GM23338 (cell line): ENCODE measurements around the gene OR1N2. TPM values are rescaled to one million over a fixed set of nuclear protein-coding genes. Genes with fewer than 3 reads are reported as not detected.
"Not testable (repeated sequence)": the region's sequence is repeated elsewhere in the genome, so short reads cannot be mapped to it uniquely, and the experiment has no call there.

ENCODE experiments used
- ATAC-seq: fragments of 200-7000 bp; cut with Tn5 transposase; 3 replicates; pipeline ENCODE4 v1.9.1; 2020
- DNase-seq: peaks from one replicate; pipeline ENCODE4 v3.0.0-alpha.2; 2015; ENCODE audit warnings: low spot score
- H2AFZ ChIP-seq: fragments of 200-600 bp; sonication (generic); 2 replicates; pipeline ENCODE4 v1.8.0; 2016; ENCODE audit warnings: antibody characterized with exemption, mild to moderate bottlenecking, moderate library complexity
- H3F3A ChIP-seq: fragments of 200-600 bp; sonication (generic); replicated peaks from 2 replicates; pipeline ENCODE4 v1.8.0; 2017; ENCODE audit warnings: antibody characterized with exemption, mixed run types, low read depth
- H3K27ac ChIP-seq: fragments of 200-600 bp; sonication (generic); 2 replicates; pipeline ENCODE4 v1.6.1; 2016; ENCODE audit warnings: low read depth
- H3K27me3 ChIP-seq: fragments of 200-600 bp; sonication (generic); 2 replicates; pipeline ENCODE4 v1.8.0; 2016; ENCODE audit warnings: mild to moderate bottlenecking, mixed run types, moderate library complexity; ENCODE audit not compliant: insufficient read depth
- H3K36me3 ChIP-seq: fragments of 200-600 bp; sonication (generic); 2 replicates; pipeline ENCODE4 v1.8.0; 2016; ENCODE audit warnings: mild to moderate bottlenecking; ENCODE audit not compliant: insufficient read depth
- H3K4me1 ChIP-seq: fragments of 200-600 bp; sonication (generic); 2 replicates; pipeline ENCODE4 v1.8.0; 2016; ENCODE audit warnings: mild to moderate bottlenecking, moderate library complexity; ENCODE audit not compliant: insufficient read depth
- H3K4me2 ChIP-seq: fragments of 200-600 bp; sonication (generic); 2 replicates; pipeline ENCODE4 v1.7.1; 2017; ENCODE audit warnings: mixed run types
- H3K4me3 ChIP-seq: fragments of 200-600 bp; sonication (generic); 2 replicates; pipeline ENCODE4 v1.6.1; 2016; ENCODE audit warnings: mixed run types
- H3K79me2 ChIP-seq: fragments of 200-600 bp; sonication (generic); replicated peaks from 2 replicates; pipeline ENCODE4 v1.8.0; 2017; ENCODE audit warnings: mild to moderate bottlenecking; ENCODE audit not compliant: insufficient read depth
- H3K9me2 ChIP-seq: fragments of 200-600 bp; sonication (generic); 2 replicates; pipeline ENCODE4 v1.8.0; 2017; ENCODE audit not compliant: insufficient read depth
- H4K20me1 ChIP-seq: fragments of 200-600 bp; sonication (generic); replicated peaks from 2 replicates; pipeline ENCODE4 v1.8.0; 2017; ENCODE audit warnings: mild to moderate bottlenecking; ENCODE audit not compliant: insufficient read depth
- H3K27ac Mint-ChIP-seq: 2 replicates; pipeline ENCODE4 v1.8.0; 2020; ENCODE audit warnings: inconsistent platforms, mild to moderate bottlenecking, moderate library complexity, mixed read lengths
- H3K27me3 Mint-ChIP-seq: 3 replicates; pipeline ENCODE4 v1.8.0; 2022; ENCODE audit warnings: low read depth, mild to moderate bottlenecking, moderate library complexity, mixed read lengths, inconsistent platforms; ENCODE audit not compliant: insufficient read depth, poor library complexity
- H3K36me3 Mint-ChIP-seq: 3 replicates; pipeline ENCODE4 v1.8.0; 2021; ENCODE audit warnings: low read depth, mild to moderate bottlenecking, inconsistent platforms, moderate library complexity, mixed read lengths
- H3K4me1 Mint-ChIP-seq: 3 replicates; pipeline ENCODE4 v1.8.0; 2020; ENCODE audit warnings: mild to moderate bottlenecking, inconsistent platforms, mixed read lengths
- H3K4me3 Mint-ChIP-seq: 3 replicates; pipeline ENCODE4 v1.8.0; 2021; ENCODE audit warnings: moderate library complexity, mild to moderate bottlenecking, inconsistent platforms, mixed read lengths
- H3K9me3 Mint-ChIP-seq: 3 replicates; pipeline ENCODE4 v1.8.0; 2020; ENCODE audit warnings: moderate library complexity, mild to moderate bottlenecking, inconsistent platforms, mixed read lengths
- EZH2 ChIP-seq: fragments of 200-600 bp; sonication (generic); IDR thresholded peaks from one replicate; pipeline ENCODE4 v1.8.0; 2017; ENCODE audit warnings: antibody characterized with exemption, mild to moderate bottlenecking, low read depth; ENCODE audit not compliant: unreplicated experiment
- EZH2phosphoT487 ChIP-seq: fragments of 200-600 bp; sonication (generic); IDR thresholded peaks from one replicate; pipeline ENCODE4 v1.8.1; 2018; ENCODE audit warnings: antibody characterized with exemption; ENCODE audit not compliant: unreplicated experiment
- JUNB ChIP-seq: IDR thresholded peaks from one replicate; pipeline ENCODE4 v1.6.1; 2016; ENCODE audit warnings: antibody characterized with exemption; ENCODE audit not compliant: unreplicated experiment
- NANOG ChIP-seq: IDR thresholded peaks from 2 replicates; pipeline ENCODE4 v1.6.1; 2016; ENCODE audit warnings: antibody characterized with exemption, borderline replicate concordance
- ZNF114 ChIP-seq: fragments of 250-450 bp; sonication (Bioruptor Pico); IDR thresholded peaks from 2 replicates; pipeline ENCODE4 v1.5.0; 2020; ENCODE audit warnings: mild to moderate bottlenecking, moderate library complexity
- ZNF331 ChIP-seq: fragments of 250-450 bp; sonication (Bioruptor Pico); IDR thresholded peaks from 2 replicates; pipeline ENCODE4 v1.5.0; 2020; ENCODE audit warnings: low read depth, mild to moderate bottlenecking, moderate library complexity
- polyA plus RNA-seq: library from polyadenylated mRNA; unstranded; fragments of >200 nt; fragmentation: Nextera tagmentation; extraction: Ambion mirVana; gene quantifications from 2 replicates; pipeline ENCODE4 v1.2.1, GENCODE V29; 2016
- total RNA-seq: library from RNA; depleted of rRNA; stranded (reverse); fragments of >200 nt; shearing (Covaris generic); gene quantifications from 2 replicates; pipeline ENCODE4 v1.2.3, GENCODE V29; 2014
- TF ChIP-seq, protein P1 (sequence below): IDR thresholded peaks from one replicate; pipeline ENCODE4 v1.6.1; 2018; ENCODE audit warnings: antibody characterized with exemption; ENCODE audit not compliant: unreplicated experiment
- TF ChIP-seq, protein P2 (sequence below): fragments of 250-450 bp; sonication (Bioruptor Pico); IDR thresholded peaks from 2 replicates; pipeline ENCODE4 v1.5.0; 2020; ENCODE audit warnings: mild to moderate bottlenecking, moderate library complexity

Gene OR1N2
- total and polyA plus RNA-seq, 2 experiments from 2014 or later: not detected

DNA sequence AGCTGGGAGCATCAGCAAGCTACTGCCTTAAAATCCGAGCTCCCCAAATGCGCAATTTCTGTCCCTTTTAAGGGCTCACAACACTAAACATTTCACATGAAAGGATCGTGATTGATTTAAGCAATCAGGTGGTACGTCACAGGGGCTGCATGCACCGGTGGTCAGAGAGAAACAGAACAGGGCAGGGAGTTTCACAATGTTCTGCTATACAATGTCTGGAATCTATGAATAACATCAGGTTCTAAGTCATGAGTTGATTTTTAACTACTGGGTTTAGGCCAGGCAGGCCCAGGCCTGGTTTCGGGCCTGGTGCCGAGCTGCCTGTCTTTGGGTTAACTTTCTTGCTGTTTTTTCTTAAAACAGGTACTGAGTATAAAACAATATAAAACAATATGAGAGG, 15.8 kb upstream of the OR1N2 start:
- DNase-seq, H3F3A ChIP-seq, H3K79me2 ChIP-seq, H3K4me3 Mint-ChIP-seq, H3K4me3 ChIP-seq, H3K27me3 ChIP-seq, H3K27ac ChIP-seq, H3K4me2 ChIP-seq, H4K20me1 ChIP-seq, H3K9me2 ChIP-seq, H3K4me1 ChIP-seq, H2AFZ ChIP-seq, H3K36me3 ChIP-seq, H3K4me1 Mint-ChIP-seq, H3K27ac Mint-ChIP-seq, ATAC-seq: not testable (repeated sequence)
- H3K27me3 Mint-ChIP-seq: peaks cover 11% of the 10 kb centered on the region
- H3K36me3 Mint-ChIP-seq: peaks cover 22% of the 10 kb centered on the region
- peaks cover 88% of the 10 kb centered on the region for H3K9me3 Mint-ChIP-seq

DNA sequence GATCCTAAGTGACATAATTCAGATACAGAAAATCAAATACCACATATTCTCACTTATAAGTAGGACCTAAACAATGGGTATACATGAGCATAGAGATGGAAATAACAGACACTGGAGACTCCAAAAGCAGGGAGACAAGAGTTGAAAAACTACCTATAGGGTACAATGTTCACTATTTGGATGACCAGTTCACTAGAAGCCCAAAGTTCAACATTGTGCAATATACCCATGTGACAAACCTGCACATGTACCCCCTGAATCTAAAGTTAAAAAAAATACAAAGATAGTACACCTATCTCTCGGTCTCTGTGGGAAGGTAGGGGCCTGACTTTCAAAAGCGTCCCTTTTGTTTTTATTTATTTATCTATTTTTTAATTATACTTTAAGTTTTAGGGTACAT, 14.2 kb upstream of the OR1N2 start:
- Mint-ChIP-seq H3K36me3 (peaks cover 22% of the 10 kb centered on the region), H3K4me1 (no peaks in the 10 kb centered on the region), H3K27me3 (peaks cover 9% of the 10 kb centered on the region), H3K27ac (no peak overlapping the region), H3K4me3 (no peak overlapping the region), H3K9me3 (peaks cover 87% of the 10 kb centered on the region)
- Histone ChIP-seq H2AFZ (no peak overlapping the region), H3K27ac (no peak overlapping the region), H3F3A (no peaks in the 10 kb centered on the region), H3K9me2 (no peaks in the 10 kb centered on the region), H3K27me3 (no peaks in the 10 kb centered on the region), H4K20me1 (no peaks in the 10 kb centered on the region), H3K4me3 (no peak overlapping the region), H3K36me3 (no peaks in the 10 kb centered on the region), H3K4me1 (no peaks in the 10 kb centered on the region), H3K79me2 (no peaks in the 10 kb centered on the region), H3K4me2 (no peak overlapping the region)
- no peak for DNase-seq
- TF ChIP-seq ZNF331 (CRISPR knock-in tag) (no peak), EZH2phosphoT487 (no peak), ZNF114 (no peak)
- ATAC-seq: no peak

DNA sequence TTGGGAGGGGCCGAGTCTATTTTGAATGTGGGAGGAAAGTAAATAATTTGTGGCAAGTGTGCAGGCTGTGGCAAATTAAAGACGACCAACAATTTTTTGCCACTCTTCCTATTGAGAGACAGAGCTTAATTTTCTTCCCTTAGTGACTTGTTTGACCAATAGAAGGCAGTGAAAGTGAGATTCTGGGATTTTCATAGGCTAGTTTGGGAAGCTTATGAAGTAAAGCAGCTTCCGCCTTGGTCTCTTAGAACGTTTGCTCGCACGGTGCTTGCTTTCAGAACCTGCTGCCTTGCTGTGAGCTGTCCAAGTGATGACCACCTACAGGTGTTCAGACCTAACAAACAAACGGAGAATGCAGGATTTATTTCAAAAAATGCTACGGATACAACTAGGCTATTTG, 6.7 kb upstream of the OR1N2 start:
- H3K79me2 ChIP-seq: no peaks in the 10 kb centered on the region
- no peaks in the 10 kb centered on the region for H3F3A ChIP-seq
- H3K9me3 Mint-ChIP-seq: peaks cover 74% of the 10 kb centered on the region
- no peak overlapping the region for H3K27ac ChIP-seq
- no peaks in the 10 kb centered on the region; the same call in 2 of the 3 replicates for H3K36me3 Mint-ChIP-seq
- no peak overlapping the region for H3K4me3 ChIP-seq
- H3K27ac Mint-ChIP-seq: no peak overlapping the region
- no peaks in the 10 kb centered on the region for H3K27me3 Mint-ChIP-seq
- no peaks in the 10 kb centered on the region; the same call in 1 of the 2 replicates for H3K9me2 ChIP-seq
- no peak for ATAC-seq
- no peak overlapping the region for H2AFZ ChIP-seq
- no peaks in the 10 kb centered on the region for H4K20me1 ChIP-seq
- H3K4me3 Mint-ChIP-seq: no peak overlapping the region
- DNase-seq: no peak
- H3K4me1 ChIP-seq: no peaks in the 10 kb centered on the region
- no peaks in the 10 kb centered on the region for H3K27me3 ChIP-seq
- no peaks in the 10 kb centered on the region for H3K36me3 ChIP-seq
- no peak overlapping the region for H3K4me2 ChIP-seq
- H3K4me1 Mint-ChIP-seq: no peaks in the 10 kb centered on the region
- TF ChIP-seq, protein P1, sequence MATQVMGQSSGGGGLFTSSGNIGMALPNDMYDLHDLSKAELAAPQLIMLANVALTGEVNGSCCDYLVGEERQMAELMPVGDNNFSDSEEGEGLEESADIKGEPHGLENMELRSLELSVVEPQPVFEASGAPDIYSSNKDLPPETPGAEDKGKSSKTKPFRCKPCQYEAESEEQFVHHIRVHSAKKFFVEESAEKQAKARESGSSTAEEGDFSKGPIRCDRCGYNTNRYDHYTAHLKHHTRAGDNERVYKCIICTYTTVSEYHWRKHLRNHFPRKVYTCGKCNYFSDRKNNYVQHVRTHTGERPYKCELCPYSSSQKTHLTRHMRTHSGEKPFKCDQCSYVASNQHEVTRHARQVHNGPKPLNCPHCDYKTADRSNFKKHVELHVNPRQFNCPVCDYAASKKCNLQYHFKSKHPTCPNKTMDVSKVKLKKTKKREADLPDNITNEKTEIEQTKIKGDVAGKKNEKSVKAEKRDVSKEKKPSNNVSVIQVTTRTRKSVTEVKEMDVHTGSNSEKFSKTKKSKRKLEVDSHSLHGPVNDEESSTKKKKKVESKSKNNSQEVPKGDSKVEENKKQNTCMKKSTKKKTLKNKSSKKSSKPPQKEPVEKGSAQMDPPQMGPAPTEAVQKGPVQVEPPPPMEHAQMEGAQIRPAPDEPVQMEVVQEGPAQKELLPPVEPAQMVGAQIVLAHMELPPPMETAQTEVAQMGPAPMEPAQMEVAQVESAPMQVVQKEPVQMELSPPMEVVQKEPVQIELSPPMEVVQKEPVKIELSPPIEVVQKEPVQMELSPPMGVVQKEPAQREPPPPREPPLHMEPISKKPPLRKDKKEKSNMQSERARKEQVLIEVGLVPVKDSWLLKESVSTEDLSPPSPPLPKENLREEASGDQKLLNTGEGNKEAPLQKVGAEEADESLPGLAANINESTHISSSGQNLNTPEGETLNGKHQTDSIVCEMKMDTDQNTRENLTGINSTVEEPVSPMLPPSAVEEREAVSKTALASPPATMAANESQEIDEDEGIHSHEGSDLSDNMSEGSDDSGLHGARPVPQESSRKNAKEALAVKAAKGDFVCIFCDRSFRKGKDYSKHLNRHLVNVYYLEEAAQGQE: no peak
- no peak for TF ChIP-seq JUNB
- TF ChIP-seq, protein P2, sequence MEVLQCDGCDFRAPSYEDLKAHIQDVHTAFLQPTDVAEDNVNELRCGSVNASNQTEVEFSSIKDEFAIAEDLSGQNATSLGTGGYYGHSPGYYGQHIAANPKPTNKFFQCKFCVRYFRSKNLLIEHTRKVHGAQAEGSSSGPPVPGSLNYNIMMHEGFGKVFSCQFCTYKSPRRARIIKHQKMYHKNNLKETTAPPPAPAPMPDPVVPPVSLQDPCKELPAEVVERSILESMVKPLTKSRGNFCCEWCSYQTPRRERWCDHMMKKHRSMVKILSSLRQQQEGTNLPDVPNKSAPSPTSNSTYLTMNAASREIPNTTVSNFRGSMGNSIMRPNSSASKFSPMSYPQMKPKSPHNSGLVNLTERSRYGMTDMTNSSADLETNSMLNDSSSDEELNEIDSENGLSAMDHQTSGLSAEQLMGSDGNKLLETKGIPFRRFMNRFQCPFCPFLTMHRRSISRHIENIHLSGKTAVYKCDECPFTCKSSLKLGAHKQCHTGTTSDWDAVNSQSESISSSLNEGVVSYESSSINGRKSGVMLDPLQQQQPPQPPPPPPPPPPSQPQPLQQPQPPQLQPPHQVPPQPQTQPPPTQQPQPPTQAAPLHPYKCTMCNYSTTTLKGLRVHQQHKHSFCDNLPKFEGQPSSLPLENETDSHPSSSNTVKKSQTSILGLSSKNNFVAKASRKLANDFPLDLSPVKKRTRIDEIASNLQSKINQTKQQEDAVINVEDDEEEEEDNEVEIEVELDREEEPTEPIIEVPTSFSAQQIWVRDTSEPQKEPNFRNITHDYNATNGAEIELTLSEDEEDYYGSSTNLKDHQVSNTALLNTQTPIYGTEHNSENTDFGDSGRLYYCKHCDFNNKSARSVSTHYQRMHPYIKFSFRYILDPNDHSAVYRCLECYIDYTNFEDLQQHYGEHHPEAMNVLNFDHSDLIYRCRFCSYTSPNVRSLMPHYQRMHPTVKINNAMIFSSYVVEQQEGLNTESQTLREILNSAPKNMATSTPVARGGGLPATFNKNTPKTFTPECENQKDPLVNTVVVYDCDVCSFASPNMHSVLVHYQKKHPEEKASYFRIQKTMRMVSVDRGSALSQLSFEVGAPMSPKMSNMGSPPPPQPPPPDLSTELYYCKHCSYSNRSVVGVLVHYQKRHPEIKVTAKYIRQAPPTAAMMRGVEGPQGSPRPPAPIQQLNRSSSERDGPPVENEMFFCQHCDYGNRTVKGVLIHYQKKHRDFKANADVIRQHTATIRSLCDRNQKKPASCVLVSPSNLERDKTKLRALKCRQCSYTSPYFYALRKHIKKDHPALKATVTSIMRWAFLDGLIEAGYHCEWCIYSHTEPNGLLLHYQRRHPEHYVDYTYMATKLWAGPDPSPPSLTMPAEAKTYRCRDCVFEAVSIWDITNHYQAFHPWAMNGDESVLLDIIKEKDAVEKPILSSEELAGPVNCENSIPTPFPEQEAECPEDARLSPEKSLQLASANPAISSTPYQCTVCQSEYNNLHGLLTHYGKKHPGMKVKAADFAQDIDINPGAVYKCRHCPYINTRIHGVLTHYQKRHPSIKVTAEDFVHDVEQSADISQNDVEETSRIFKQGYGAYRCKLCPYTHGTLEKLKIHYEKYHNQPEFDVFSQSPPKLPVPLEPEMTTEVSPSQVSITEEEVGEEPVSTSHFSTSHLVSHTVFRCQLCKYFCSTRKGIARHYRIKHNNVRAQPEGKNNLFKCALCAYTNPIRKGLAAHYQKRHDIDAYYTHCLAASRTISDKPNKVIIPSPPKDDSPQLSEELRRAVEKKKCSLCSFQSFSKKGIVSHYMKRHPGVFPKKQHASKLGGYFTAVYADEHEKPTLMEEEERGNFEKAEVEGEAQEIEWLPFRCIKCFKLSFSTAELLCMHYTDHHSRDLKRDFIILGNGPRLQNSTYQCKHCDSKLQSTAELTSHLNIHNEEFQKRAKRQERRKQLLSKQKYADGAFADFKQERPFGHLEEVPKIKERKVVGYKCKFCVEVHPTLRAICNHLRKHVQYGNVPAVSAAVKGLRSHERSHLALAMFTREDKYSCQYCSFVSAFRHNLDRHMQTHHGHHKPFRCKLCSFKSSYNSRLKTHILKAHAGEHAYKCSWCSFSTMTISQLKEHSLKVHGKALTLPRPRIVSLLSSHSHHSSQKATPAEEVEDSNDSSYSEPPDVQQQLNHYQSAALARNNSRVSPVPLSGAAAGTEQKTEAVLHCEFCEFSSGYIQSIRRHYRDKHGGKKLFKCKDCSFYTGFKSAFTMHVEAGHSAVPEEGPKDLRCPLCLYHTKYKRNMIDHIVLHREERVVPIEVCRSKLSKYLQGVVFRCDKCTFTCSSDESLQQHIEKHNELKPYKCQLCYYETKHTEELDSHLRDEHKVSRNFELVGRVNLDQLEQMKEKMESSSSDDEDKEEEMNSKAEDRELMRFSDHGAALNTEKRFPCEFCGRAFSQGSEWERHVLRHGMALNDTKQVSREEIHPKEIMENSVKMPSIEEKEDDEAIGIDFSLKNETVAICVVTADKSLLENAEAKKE (CRISPR knock-in tag): no peak
- TF ChIP-seq EZH2: no peak
- TF ChIP-seq NANOG: no peak
- no peak for TF ChIP-seq EZH2phosphoT487
